HEK293T (cell line): ENCODE data around the gene TBX21.

Source experiments
- CTBP1 ChIP-seq: fragments of 450-650 bp; IDR thresholded peaks from 2 replicates; pipeline ENCODE4 v1.6.1; 2016; ENCODE audit warnings: borderline replicate concordance
- ELF4 ChIP-seq: fragments of 450-650 bp; IDR thresholded peaks from 2 replicates; pipeline ENCODE4 v1.6.1; 2017; ENCODE audit warnings: antibody characterized with exemption
- FOXK2 ChIP-seq: fragments of 450-650 bp; IDR thresholded peaks from 2 replicates; pipeline ENCODE4 v1.6.1; 2016; ENCODE audit warnings: mild to moderate bottlenecking
- FOXM1 ChIP-seq: fragments of 450-650 bp; IDR thresholded peaks from 2 replicates; pipeline ENCODE4 v1.6.1; 2017; ENCODE audit warnings: mild to moderate bottlenecking, borderline replicate concordance
- HDGF ChIP-seq: fragments of 450-650 bp; IDR thresholded peaks from 2 replicates; pipeline ENCODE4 v1.6.1; 2017; ENCODE audit warnings: antibody characterized with exemption, borderline replicate concordance
- L3MBTL2 ChIP-seq: fragments of 450-650 bp; conservative IDR thresholded peaks from 2 replicates; pipeline ENCODE4 v1.6.1; 2016; ENCODE audit warnings: mild to moderate bottlenecking
- NFRKB ChIP-seq: fragments of 450-650 bp; IDR thresholded peaks from 2 replicates; pipeline ENCODE4 v1.6.1; 2016; ENCODE audit warnings: mild to moderate bottlenecking, moderate library complexity
- SP1 ChIP-seq: fragments of 450-650 bp; IDR thresholded peaks from 2 replicates; pipeline ENCODE4 v1.6.1; 2017
- SUZ12 ChIP-seq: fragments of 450-650 bp; IDR thresholded peaks from 2 replicates; pipeline ENCODE4 v1.6.1; 2016; ENCODE audit warnings: mild to moderate bottlenecking
- TARDBP ChIP-seq: fragments of 450-650 bp; IDR thresholded peaks from 2 replicates; pipeline ENCODE4 v1.6.1; 2016
- ZNF384 ChIP-seq: fragments of 450-650 bp; IDR thresholded peaks from 2 replicates; pipeline ENCODE4 v1.6.1; 2016
- TF ChIP-seq, protein P1 (sequence below): fragments of 450-650 bp; IDR thresholded peaks from 2 replicates; pipeline ENCODE4 v1.6.1; 2016

DNA sequence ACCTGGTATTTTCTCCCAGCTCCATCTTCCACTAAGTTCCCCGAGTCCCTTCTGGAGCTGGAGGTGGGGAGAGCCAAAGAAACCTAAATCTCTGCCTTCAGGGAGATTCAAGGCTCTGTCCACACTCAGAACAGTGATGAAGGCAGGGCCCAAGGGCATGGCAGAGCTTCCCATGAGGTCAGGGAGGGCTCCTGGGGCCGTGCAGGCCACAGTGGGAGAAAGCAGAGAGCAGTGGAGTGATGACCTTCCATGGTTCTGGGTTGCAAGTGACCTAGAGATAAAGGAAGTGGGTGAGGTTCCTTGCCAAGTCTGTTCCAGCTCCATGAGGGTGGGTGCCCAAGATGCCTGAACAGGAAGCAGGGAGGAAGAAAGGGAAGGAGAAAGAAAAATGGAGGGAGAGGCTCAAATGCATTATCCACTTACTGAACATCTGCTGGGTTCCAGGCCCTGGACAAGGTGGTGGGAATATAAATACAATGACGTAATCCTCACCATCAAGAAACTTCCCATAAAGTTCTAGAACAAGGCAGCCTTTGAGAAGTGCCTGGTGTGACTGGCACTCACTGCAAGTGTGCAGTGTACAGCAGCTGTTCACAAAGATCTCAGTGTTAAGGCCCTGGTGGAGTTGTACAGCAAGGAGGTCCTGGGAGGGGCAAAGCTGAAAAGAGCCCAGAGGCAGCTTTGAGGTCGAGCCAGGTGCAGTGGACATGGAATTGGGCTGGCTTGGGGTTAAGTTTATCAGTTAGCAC lies 25.8 kb upstream of the TBX21 start:
- no peak for TF ChIP-seq ZNF384
- TF ChIP-seq L3MBTL2: no peak
- TF ChIP-seq CTBP1: no peak
- TF ChIP-seq SP1: no peak
- TF ChIP-seq FOXK2: no peak
- TF ChIP-seq FOXM1: no peak
- TF ChIP-seq ELF4: no peak
- no peak for TF ChIP-seq NFRKB
- no peak for TF ChIP-seq TARDBP
- no peak for TF ChIP-seq SUZ12
- TF ChIP-seq, protein P1, sequence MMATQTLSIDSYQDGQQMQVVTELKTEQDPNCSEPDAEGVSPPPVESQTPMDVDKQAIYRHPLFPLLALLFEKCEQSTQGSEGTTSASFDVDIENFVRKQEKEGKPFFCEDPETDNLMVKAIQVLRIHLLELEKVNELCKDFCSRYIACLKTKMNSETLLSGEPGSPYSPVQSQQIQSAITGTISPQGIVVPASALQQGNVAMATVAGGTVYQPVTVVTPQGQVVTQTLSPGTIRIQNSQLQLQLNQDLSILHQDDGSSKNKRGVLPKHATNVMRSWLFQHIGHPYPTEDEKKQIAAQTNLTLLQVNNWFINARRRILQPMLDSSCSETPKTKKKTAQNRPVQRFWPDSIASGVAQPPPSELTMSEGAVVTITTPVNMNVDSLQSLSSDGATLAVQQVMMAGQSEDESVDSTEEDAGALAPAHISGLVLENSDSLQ: no peak
- no peak for TF ChIP-seq HDGF
